K562 (cell line): ENCODE measurements around the gene EXD2. TPM values are rescaled to one million over a fixed set of nuclear protein-coding genes. Genes with fewer than 3 reads are reported as not detected.

Experiments used
- ARNT ChIP-seq, 2 experiments: fragments of 450-650 bp; IDR thresholded peaks; 2 replicates each; pipeline ENCODE4 v1.6.1; 2016; ENCODE audit warnings: mild to moderate bottlenecking in 1 of 2
- CC2D1A ChIP-seq: fragments of 450-650 bp; IDR thresholded peaks from 2 replicates; pipeline ENCODE4 v1.6.1; 2017; ENCODE audit warnings: mild to moderate bottlenecking
- ELF2 ChIP-seq: fragments of 250-450 bp; sonication (Bioruptor Pico); IDR thresholded peaks from 2 replicates; pipeline ENCODE4 v1.5.0; 2021; ENCODE audit warnings: mild to moderate bottlenecking
- EP300 ChIP-seq: IDR thresholded peaks from 2 replicates; pipeline ENCODE4 v1.6.1; 2012; ENCODE audit warnings: low read length, improper control_type of control experiment
- FOXP1 ChIP-seq: sonication (generic); formaldehyde crosslinking; IDR thresholded peaks from 2 replicates; pipeline ENCODE4 v1.8.0; 2022; ENCODE audit warnings: mild to moderate bottlenecking, missing genetic modification reagents
- GABPA ChIP-seq: fragments of 200-800 bp; sonication (Bioruptor generic); conservative IDR thresholded peaks from 2 replicates; pipeline ENCODE4 v1.6.1; 2016; ENCODE audit warnings: low read depth, missing genetic modification characterization, missing compliant biosample characterization
- HCFC1 ChIP-seq: IDR thresholded peaks from 2 replicates; pipeline ENCODE4 v1.6.1; 2012; ENCODE audit warnings: low read depth, low read length, improper control_type of control experiment
- HDAC1 ChIP-seq, 2 experiments: fragments of 450-650 bp; IDR thresholded peaks; 2 replicates each; pipeline ENCODE4 v1.6.1; 2016 to 2017; ENCODE audit warnings: inconsistent platforms in 1 of 2, mild to moderate bottlenecking in 1 of 2, moderate library complexity in 1 of 2
- MEF2D ChIP-seq: conservative IDR thresholded peaks from 2 replicates; pipeline ENCODE4 v1.6.1; 2016; ENCODE audit warnings: low read depth, missing genetic modification characterization, missing compliant biosample characterization
- MTA2 ChIP-seq: fragments of 450-650 bp; IDR thresholded peaks from 2 replicates; pipeline ENCODE4 v1.6.1; 2016; ENCODE audit warnings: low read depth
- NCOA1 ChIP-seq: fragments of 450-650 bp; IDR thresholded peaks from 2 replicates; pipeline ENCODE4 v1.6.1; 2016; ENCODE audit warnings: low read depth
- NR2C1 ChIP-seq, 2 experiments: fragments of 450-650 bp; IDR thresholded peaks; 2 replicates each; pipeline ENCODE4 v1.6.1; 2017; ENCODE audit warnings: mild to moderate bottlenecking in 2 of 2, antibody characterized with exemption in 1 of 2, inconsistent platforms in 1 of 2, missing compliant biosample characterization in 1 of 2, missing genetic modification characterization in 1 of 2
- NR4A1 ChIP-seq, 2 experiments: fragments of 250-450 bp in 1 of 2; fragments of 450-650 bp in 1 of 2; sonication (Bioruptor Pico) in 1 of 2; IDR thresholded peaks; 2 replicates each; pipeline versions ENCODE4 v1.4.0 to v1.6.1; 2016 to 2020; ENCODE audit warnings: mild to moderate bottlenecking in 2 of 2, missing compliant biosample characterization in 1 of 2, missing genetic modification characterization in 1 of 2, moderate library complexity in 1 of 2
- SOX6 ChIP-seq: fragments of 450-650 bp; IDR thresholded peaks from 2 replicates; pipeline ENCODE4 v1.6.1; 2014; ENCODE audit warnings: mild to moderate bottlenecking
- STAT5A ChIP-seq: IDR thresholded peaks from 2 replicates; pipeline ENCODE4 v1.6.1; 2012; ENCODE audit warnings: low read length, inconsistent platforms, borderline replicate concordance
- TRIM28 ChIP-seq: fragments of 450-650 bp; IDR thresholded peaks from 2 replicates; pipeline ENCODE4 v1.6.1; 2017
- XRCC5 ChIP-seq: fragments of 200-400 bp; formaldehyde crosslinking; IDR thresholded peaks from 2 replicates; pipeline ENCODE4 v1.6.1; 2017; ENCODE audit warnings: low read depth, mild to moderate bottlenecking, low read length
- ZFP36 ChIP-seq: fragments of 150-350 bp; IDR thresholded peaks from 2 replicates; pipeline ENCODE4 v1.6.1; 2018; ENCODE audit warnings: low read length, low read depth; ENCODE audit not compliant: partially characterized antibody
- ZNF217 ChIP-seq: sonication (generic); formaldehyde crosslinking; IDR thresholded peaks from 2 replicates; pipeline ENCODE4 v1.8.0; 2022; ENCODE audit warnings: mild to moderate bottlenecking, missing genetic modification reagents
- polyA plus RNA-seq, 8 experiments: library from polyadenylated mRNA; depleted of rRNA in 4 of 8; stranded (reverse) in 5 of 8; unstranded in 3 of 8; fragments of >200 nt; fragmentation: Nextera tagmentation in 2 of 8; fragmentation: Illumina TruSeq in 1 of 8; extraction: Ambion mirVana in 2 of 8; extraction: Trizol in 1 of 8; gene quantifications; 2 replicates each; pipeline versions ENCODE4 v1.2.1 to v1.2.3, GENCODE V29; 2011 to 2014; ENCODE audit warnings: inconsistent platforms in 1 of 8, missing spikeins in 1 of 8
- total RNA-seq, 7 experiments: library from RNA; depleted of rRNA in 6 of 7; stranded (reverse); fragments of >200 nt in 6 of 7; fragmentation: Illumina TruSeq in 2 of 7; extraction: Trizol in 2 of 7; gene quantifications; 2 replicates each; pipeline versions ENCODE4 v1.2.1 to v1.2.3, GENCODE V29; 2011 to 2021; ENCODE audit warnings: low replicate concordance in 1 of 7
- TF ChIP-seq, protein P1 (sequence below), 2 experiments: IDR thresholded peaks; 2 replicates each; pipeline ENCODE4 v1.6.1; 2011; ENCODE audit warnings: borderline replicate concordance in 1 of 2, control low read depth in 1 of 2, low read depth in 1 of 2, low read length in 1 of 2, mild to moderate bottlenecking in 1 of 2, mixed read lengths in 1 of 2, moderate library complexity in 1 of 2; ENCODE audit not compliant: insufficient read depth in 1 of 2, insufficient read length in 1 of 2, poor library complexity in 1 of 2, severe bottlenecking in 1 of 2; ENCODE audit errors: extremely low read depth in 1 of 2
- TF ChIP-seq, protein P2 (sequence below): fragments of 450-650 bp; IDR thresholded peaks from 2 replicates; pipeline ENCODE4 v1.6.1; 2017; ENCODE audit warnings: antibody characterized with exemption
- TF ChIP-seq, protein P3 (sequence below): fragments of 200-800 bp; sonication (Bioruptor generic); IDR thresholded peaks from 2 replicates; pipeline ENCODE4 v1.6.1; 2017; ENCODE audit warnings: missing genetic modification characterization, missing compliant biosample characterization

The EXD2 gene
- total and polyA plus RNA-seq, 9 of the 15 experiments (the other 6 are each of a cell fraction or from before 2014, with no cell fraction given) = 1.6 to 7.5 (median 3.7) TPM

DNA sequence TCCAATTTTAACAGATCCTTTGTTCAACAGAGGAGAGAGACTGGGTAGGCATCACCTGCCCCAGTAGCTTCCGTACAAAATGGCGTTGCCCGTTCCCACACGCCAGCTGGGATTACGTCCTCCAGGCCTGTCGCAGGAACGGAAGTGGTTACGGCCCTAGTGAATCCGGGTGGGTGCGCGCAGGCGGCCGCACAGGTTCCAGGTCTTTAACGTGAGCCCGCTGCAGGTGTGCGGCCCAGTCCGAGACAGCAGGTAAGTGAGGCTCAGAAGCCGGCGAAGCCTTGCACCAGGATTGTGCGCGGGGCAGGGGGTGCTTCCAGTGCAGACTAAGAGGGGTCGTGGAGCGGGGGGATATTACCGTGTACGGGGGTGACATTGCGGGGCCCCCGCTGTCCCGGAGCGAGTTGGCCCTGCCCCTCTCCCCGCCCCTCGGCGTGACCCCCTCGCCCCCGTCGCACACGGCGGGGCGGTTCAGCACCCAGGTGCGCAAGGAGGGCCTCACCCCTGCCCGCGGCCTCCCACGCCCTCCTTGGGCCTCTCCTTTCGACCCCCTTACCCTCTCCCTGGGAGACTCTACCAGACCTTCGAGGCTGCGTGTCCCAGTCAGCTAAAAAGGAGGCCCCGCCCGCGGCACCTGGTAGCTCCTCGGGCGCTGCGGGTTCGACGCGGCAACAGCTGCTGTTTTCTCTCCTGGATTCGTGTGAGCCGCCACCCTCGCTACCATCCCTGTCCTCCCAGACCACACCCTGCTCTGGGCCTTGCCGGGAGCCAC is at the start of gene EXD2 (continued):
- peak; percentile 89 for TF ChIP-seq HCFC1
- TF ChIP-seq SOX6 = peak; percentile 48; the same call in 1 of the 2 replicates
- peak; percentile 9 for TF ChIP-seq ZFP36
- TF ChIP-seq, protein P1, sequence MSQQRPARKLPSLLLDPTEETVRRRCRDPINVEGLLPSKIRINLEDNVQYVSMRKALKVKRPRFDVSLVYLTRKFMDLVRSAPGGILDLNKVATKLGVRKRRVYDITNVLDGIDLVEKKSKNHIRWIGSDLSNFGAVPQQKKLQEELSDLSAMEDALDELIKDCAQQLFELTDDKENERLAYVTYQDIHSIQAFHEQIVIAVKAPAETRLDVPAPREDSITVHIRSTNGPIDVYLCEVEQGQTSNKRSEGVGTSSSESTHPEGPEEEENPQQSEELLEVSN (IDR thresholded peaks at IDR 0.05; ENCODE audit: borderline replicate concordance in 1 of 2, extremely low read depth in 1 of 2, insufficient read depth in 1 of 2, insufficient read length in 1 of 2, low read depth in 1 of 2, low read length in 1 of 2, poor library complexity in 1 of 2, severe bottlenecking in 1 of 2) = peak in 1 of 2 experiments; percentile 44
- no peak for TF ChIP-seq ELF2 (CRISPR knock-in tag)
- TF ChIP-seq NCOA1 = peak; percentile 98
- 0 out of 2 replicates have a peak, but pooled peaks have one; percentile 40 for TF ChIP-seq XRCC5
- TF ChIP-seq HDAC1 (IDR thresholded peaks at IDR 0.05) = peak in 1 of 2 experiments; percentile 68; a peak in 2 of 4 replicates
- TF ChIP-seq, protein P2, sequence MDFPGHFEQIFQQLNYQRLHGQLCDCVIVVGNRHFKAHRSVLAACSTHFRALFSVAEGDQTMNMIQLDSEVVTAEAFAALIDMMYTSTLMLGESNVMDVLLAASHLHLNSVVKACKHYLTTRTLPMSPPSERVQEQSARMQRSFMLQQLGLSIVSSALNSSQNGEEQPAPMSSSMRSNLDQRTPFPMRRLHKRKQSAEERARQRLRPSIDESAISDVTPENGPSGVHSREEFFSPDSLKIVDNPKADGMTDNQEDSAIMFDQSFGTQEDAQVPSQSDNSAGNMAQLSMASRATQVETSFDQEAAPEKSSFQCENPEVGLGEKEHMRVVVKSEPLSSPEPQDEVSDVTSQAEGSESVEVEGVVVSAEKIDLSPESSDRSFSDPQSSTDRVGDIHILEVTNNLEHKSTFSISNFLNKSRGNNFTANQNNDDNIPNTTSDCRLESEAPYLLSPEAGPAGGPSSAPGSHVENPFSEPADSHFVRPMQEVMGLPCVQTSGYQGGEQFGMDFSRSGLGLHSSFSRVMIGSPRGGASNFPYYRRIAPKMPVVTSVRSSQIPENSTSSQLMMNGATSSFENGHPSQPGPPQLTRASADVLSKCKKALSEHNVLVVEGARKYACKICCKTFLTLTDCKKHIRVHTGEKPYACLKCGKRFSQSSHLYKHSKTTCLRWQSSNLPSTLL = no peak
- no peak for TF ChIP-seq ARNT (IDR thresholded peaks at IDR 0.05)
- TF ChIP-seq MEF2D (tag) = 0 out of 2 replicates have a peak, but pooled peaks have one; percentile 33
- peak; percentile 98 for TF ChIP-seq GABPA (tag)
- no peak for TF ChIP-seq MTA2
- TF ChIP-seq, protein P3, sequence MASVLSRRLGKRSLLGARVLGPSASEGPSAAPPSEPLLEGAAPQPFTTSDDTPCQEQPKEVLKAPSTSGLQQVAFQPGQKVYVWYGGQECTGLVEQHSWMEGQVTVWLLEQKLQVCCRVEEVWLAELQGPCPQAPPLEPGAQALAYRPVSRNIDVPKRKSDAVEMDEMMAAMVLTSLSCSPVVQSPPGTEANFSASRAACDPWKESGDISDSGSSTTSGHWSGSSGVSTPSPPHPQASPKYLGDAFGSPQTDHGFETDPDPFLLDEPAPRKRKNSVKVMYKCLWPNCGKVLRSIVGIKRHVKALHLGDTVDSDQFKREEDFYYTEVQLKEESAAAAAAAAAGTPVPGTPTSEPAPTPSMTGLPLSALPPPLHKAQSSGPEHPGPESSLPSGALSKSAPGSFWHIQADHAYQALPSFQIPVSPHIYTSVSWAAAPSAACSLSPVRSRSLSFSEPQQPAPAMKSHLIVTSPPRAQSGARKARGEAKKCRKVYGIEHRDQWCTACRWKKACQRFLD (CRISPR knock-in tag) = peak; percentile 53; the same call in 1 of the 2 replicates
- TF ChIP-seq FOXP1 (CRISPR knock-in tag) = 0 out of 2 replicates have a peak, but pooled peaks have one; percentile 52
- TF ChIP-seq NR2C1 (IDR thresholded peaks at IDR 0.05) = peak; percentile 97
- TF ChIP-seq NR2C1 (tag; IDR thresholded peaks at IDR 0.05) = peak; percentile 99
- TF ChIP-seq CC2D1A = 0 out of 2 replicates have a peak, but pooled peaks have one; percentile 26
- TF ChIP-seq NR4A1 (CRISPR knock-in tag; IDR thresholded peaks at IDR 0.05) = no peak
- TF ChIP-seq NR4A1 (tag; IDR thresholded peaks at IDR 0.05) = 0 out of 2 replicates have a peak, but pooled peaks have one; percentile 37
- TF ChIP-seq STAT5A = peak; percentile 10; the same call in 1 of the 2 replicates
- no peak for TF ChIP-seq ZNF217
- TF ChIP-seq EP300 = peak; percentile 19; the same call in 1 of the 2 replicates
- no peak for TF ChIP-seq TRIM28
